Measurements from ENCODE around the gene ITIH5. TPM values are rescaled to one million over a fixed set of nuclear protein-coding genes. Genes with fewer than 3 reads are reported as not detected.
A peak's percentile ranks its signal among the peaks of the same experiment; 100 is the strongest.

ITIH5 gene
- total and polyA plus RNA-seq, 2 donors (not counting 1 experiment from before 2014, with no cell fraction given) = not detected

DNA sequence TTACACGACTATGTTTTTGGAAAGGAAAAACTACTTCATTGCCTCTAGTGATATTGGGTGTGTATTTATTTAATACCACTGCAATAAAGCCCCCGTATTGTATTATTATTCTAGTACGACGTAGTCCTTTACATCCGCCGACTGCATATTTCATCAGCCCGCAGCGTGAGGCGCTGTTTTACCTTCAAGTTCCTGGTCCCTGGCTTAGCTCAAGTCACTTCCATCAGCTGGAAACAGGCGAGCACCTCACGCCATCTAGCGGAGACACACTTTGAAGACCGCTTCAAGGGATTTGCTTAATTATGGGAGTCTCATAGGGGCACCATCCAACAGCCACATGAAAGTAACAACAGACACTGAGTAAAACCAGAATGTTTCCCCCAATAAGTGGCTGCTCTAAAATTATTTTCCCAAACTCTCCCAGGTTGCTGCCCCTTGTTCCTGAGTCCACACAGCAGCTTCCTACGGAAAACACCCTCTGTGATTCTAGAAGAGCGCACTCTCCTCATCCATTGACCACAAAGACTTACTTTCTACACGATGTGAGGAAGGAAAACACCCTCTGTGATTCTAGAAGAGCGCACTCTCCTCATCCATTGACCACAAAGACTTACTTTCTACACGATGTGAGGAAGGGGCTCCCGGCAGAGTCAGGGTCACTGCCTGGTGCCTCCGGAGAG is 20.6 kb upstream of the ITIH5 start:
- peak; percentile 85 for ATAC-seq (ENCODE audit: low read depth)
- Mint-ChIP-seq H3K27me3 (peaks cover 10% of the 10 kb centered on the region), H3K4me1 (peaks cover 3% of the 10 kb centered on the region), H3K4me3 (no peak overlapping the region), H3K9me3 (ENCODE audit: insufficient read depth) (peaks cover 19% of the 10 kb centered on the region), H3K27ac (no peak overlapping the region)
- peaks cover 0 to 7% (median 0%) of the 10 kb centered on the region in 4 experiments for H3K27me3 ChIP-seq (replicated peaks in 1 of 4; ENCODE audit: control extremely low read depth in 1 of 4, control insufficient read depth in 3 of 4, insufficient read depth in 4 of 4, low read length in 3 of 4)
- H3K4me3 ChIP-seq (ENCODE audit: control extremely low read depth in 1 of 5, extremely low read depth in 1 of 5, insufficient read depth in 1 of 5, low read depth in 2 of 5, low read length in 4 of 5) = no peak overlapping the region
- H3K27ac ChIP-seq (ENCODE audit: low read length in 2 of 2) = no peak overlapping the region
- POLR2A ChIA-PET = no interaction called here
- H3K79me2 ChIP-seq (ENCODE audit: control insufficient read depth, insufficient read depth, low read length) = no peaks in the 10 kb centered on the region
- TF ChIP-seq, protein P1, sequence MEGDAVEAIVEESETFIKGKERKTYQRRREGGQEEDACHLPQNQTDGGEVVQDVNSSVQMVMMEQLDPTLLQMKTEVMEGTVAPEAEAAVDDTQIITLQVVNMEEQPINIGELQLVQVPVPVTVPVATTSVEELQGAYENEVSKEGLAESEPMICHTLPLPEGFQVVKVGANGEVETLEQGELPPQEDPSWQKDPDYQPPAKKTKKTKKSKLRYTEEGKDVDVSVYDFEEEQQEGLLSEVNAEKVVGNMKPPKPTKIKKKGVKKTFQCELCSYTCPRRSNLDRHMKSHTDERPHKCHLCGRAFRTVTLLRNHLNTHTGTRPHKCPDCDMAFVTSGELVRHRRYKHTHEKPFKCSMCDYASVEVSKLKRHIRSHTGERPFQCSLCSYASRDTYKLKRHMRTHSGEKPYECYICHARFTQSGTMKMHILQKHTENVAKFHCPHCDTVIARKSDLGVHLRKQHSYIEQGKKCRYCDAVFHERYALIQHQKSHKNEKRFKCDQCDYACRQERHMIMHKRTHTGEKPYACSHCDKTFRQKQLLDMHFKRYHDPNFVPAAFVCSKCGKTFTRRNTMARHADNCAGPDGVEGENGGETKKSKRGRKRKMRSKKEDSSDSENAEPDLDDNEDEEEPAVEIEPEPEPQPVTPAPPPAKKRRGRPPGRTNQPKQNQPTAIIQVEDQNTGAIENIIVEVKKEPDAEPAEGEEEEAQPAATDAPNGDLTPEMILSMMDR (IDR thresholded peaks at IDR 0.05) = peak; percentile 76
- TF ChIP-seq EZH2 (IDR thresholded peaks at IDR 0.05; ENCODE audit: borderline replicate concordance, insufficient read depth, low read depth, low read length, poor library complexity, severe bottlenecking) = no peak
- no peak overlapping the region for H2AFZ ChIP-seq (ENCODE audit: insufficient read depth, low read depth, low read length, poor library complexity, severe bottlenecking)
- no peak overlapping the region for H3K4me2 ChIP-seq (replicated peaks; ENCODE audit: low read depth, low read length, poor library complexity, severe bottlenecking)
- CTCF ChIA-PET = interaction anchor here (0.6 to 6.1 kb wide), 35 partner anchors 9 to 1270 kb away, joined by 3 to 69 read pairs (median 4); partner anchors contain the start of gene ITIH2
- no peak overlapping the region for H3K9ac ChIP-seq (ENCODE audit: low read length)
- no peaks in the 10 kb centered on the region for H4K20me1 ChIP-seq (ENCODE audit: control insufficient read depth, insufficient read depth, low read length, poor library complexity, severe bottlenecking)
- intact Hi-C loops (cut with micrococcal nuclease) = loop anchor here (1.0 to 10.0 kb wide), 3 partner anchors 263 to 1019 kb away; no protein-coding TSS in a partner anchor
- no peaks in the 10 kb centered on the region for H3K36me3 ChIP-seq (replicated peaks in 1 of 2; ENCODE audit: control extremely low read depth in 1 of 2, control insufficient read depth in 1 of 2, extremely low read depth in 1 of 2, insufficient read depth in 2 of 2, low read length in 1 of 2)
- DNase-seq = peak; percentile 81
- peaks cover 0 to 17% (median 9%) of the 10 kb centered on the region in 3 donors for H3K9me3 ChIP-seq (ENCODE audit: control extremely low read depth in 1 of 3, control insufficient read depth in 2 of 3, insufficient read depth in 1 of 3, low read length in 2 of 3)
- WGBS (ENCODE audit: insufficient coverage) = 25% methylated on average over 15 of the region's 20 CpGs
- H3K4me1 ChIP-seq (ENCODE audit: control insufficient read depth in 2 of 2, insufficient read depth in 2 of 2, low read length in 2 of 2) = no peaks in the 10 kb centered on the region
